Osteocyte (in vitro differentiated cells): Measurements from ENCODE around the gene CDK8. TPM values are rescaled to one million over a fixed set of nuclear protein-coding genes. Genes with fewer than 3 reads are reported as not detected.
"Not testable (repeated sequence)": the region's sequence is repeated elsewhere in the genome, so short reads cannot be mapped to it uniquely, and the experiment has no call there.

ENCODE experiments used
- DNase-seq: peaks from one replicate; pipeline ENCODE4 v3.0.0; 2021; ENCODE audit warnings: mixed read lengths; ENCODE audit not compliant: unreplicated experiment; ENCODE audit errors: extremely low spot score
- H3K27ac Mint-ChIP-seq: one replicate; pipeline ENCODE4 v1.8.0; 2021; ENCODE audit warnings: mild to moderate bottlenecking, mixed read lengths; ENCODE audit not compliant: unreplicated experiment
- H3K27me3 Mint-ChIP-seq: one replicate; pipeline ENCODE4 v1.8.0; 2021; ENCODE audit warnings: mixed read lengths; ENCODE audit not compliant: unreplicated experiment
- H3K36me3 Mint-ChIP-seq: one replicate; pipeline ENCODE4 v1.8.0; 2021; ENCODE audit warnings: mixed read lengths; ENCODE audit not compliant: unreplicated experiment
- H3K4me1 Mint-ChIP-seq: one replicate; pipeline ENCODE4 v1.8.0; 2021; ENCODE audit warnings: mixed read lengths; ENCODE audit not compliant: unreplicated experiment
- H3K4me3 Mint-ChIP-seq: one replicate; pipeline ENCODE4 v1.8.0; 2021; ENCODE audit warnings: mild to moderate bottlenecking, moderate library complexity, mixed read lengths; ENCODE audit not compliant: unreplicated experiment
- H3K9me3 Mint-ChIP-seq: one replicate; pipeline ENCODE4 v1.8.0; 2021; ENCODE audit warnings: mixed read lengths; ENCODE audit not compliant: unreplicated experiment
- CTCF ChIP-seq: fragments of 200-600 bp; sonication (generic); IDR thresholded peaks from 2 replicates; pipeline ENCODE4 v1.5.0; 2021; ENCODE audit warnings: antibody characterized with exemption, mild to moderate bottlenecking, moderate library complexity
- total RNA-seq: library from RNA; stranded (reverse); gene quantifications from 2 replicates; pipeline ENCODE4 v1.2.1, GENCODE V29; 2021

CDK8 gene
- total RNA-seq, 1 donor from 2014 or later, result 12.2 TPM

GRCh38 chr13:26236296-26236695, 17.6 kb upstream of the CDK8 start:
- Mint-ChIP-seq H3K4me1 (no peaks in the 10 kb centered on the region), H3K36me3 (no peaks in the 10 kb centered on the region), H3K27me3 (peaks cover 40% of the 10 kb centered on the region), H3K4me3 (no peak overlapping the region), H3K9me3 (no peaks in the 10 kb centered on the region), H3K27ac (no peak overlapping the region)
- no peak for TF ChIP-seq CTCF
- DNase-seq, result no peak

- Mint-ChIP-seq H3K27ac (no peak overlapping the region), H3K9me3 (peaks cover 8% of the 10 kb centered on the region), H3K4me1 (no peaks in the 10 kb centered on the region), H3K27me3 (peaks cover 8% of the 10 kb centered on the region), H3K4me3 (no peak overlapping the region), H3K36me3 (no peaks in the 10 kb centered on the region)
- DNase-seq, result no peak
- no peak for TF ChIP-seq CTCF
These were observed 7.8 kb upstream of the CDK8 start for GRCh38 chr13:26246154-26246553.

GRCh38 chr13:26247011-26247410, 6.9 kb upstream of the CDK8 start:
- H3K27me3 Mint-ChIP-seq, result peaks cover 10% of the 10 kb centered on the region
- no peaks in the 10 kb centered on the region for H3K4me1 Mint-ChIP-seq
- peaks cover 6% of the 10 kb centered on the region for H3K9me3 Mint-ChIP-seq
- no peak overlapping the region for H3K27ac Mint-ChIP-seq
- no peak for TF ChIP-seq CTCF
- no peaks in the 10 kb centered on the region for H3K36me3 Mint-ChIP-seq
- DNase-seq, result no peak
- H3K4me3 Mint-ChIP-seq, result no peak overlapping the region

GRCh38 chr13:26247608-26248007, 6.3 kb upstream of the CDK8 start:
- H3K9me3 Mint-ChIP-seq, result no peaks in the 10 kb centered on the region
- no peak overlapping the region for H3K4me3 Mint-ChIP-seq
- peaks cover 10% of the 10 kb centered on the region for H3K27me3 Mint-ChIP-seq
- no peaks in the 10 kb centered on the region for H3K4me1 Mint-ChIP-seq
- no peak for DNase-seq
- H3K36me3 Mint-ChIP-seq, result no peaks in the 10 kb centered on the region
- H3K27ac Mint-ChIP-seq, result no peak overlapping the region
- TF ChIP-seq CTCF, result no peak

DNA sequence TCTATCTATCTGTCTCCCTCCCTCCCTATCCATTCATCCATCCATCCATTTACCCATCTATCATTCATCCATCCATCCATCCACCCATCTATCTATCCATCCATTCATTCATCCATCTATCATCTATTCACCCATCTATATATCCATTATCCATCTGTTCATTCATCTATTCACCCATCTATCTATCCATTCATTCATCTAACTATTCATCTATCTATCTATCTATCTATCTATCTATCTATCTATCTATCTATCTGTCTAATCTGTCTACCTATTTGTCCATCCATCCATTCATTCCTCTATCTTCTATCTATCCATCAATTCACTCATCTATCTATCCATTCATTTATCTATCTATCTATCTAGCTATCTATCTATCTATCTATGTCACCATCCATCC, 4.4 kb upstream of the CDK8 start:
- Mint-ChIP-seq H3K4me1 (peaks cover 3% of the 10 kb centered on the region), H3K27ac (no peak overlapping the region), H3K9me3 (no peaks in the 10 kb centered on the region), H3K4me3 (no peak overlapping the region), H3K27me3 (peaks cover 10% of the 10 kb centered on the region), H3K36me3 (no peaks in the 10 kb centered on the region)
- DNase-seq, result no peak
- TF ChIP-seq CTCF, result no peak

DNA sequence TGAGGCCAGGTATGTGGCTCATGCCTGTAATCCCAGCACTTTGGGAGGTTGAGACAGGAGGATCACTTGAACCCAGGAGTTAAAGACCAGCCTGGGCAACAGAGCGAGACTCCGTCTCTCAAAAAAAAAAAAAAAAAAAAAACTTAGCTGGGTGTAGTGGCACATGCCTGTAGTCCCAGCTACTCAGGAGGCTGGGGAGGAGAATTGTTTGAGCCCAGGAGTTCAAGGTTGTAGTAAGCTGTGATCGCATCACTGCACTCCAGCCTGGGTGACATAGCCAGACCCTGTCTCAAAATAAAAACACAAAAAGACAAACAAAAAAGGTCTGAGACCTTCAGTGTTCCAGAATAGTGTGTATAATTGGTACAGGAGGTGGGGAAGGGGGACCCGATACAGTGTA, 1.9 kb upstream of the CDK8 start:
- H3K27me3 Mint-ChIP-seq, H3K27ac Mint-ChIP-seq, H3K9me3 Mint-ChIP-seq, H3K36me3 Mint-ChIP-seq, DNase-seq, H3K4me3 Mint-ChIP-seq: not testable (repeated sequence)
- H3K4me1 Mint-ChIP-seq, result peaks cover 22% of the 10 kb centered on the region
